Activated T-helper 17 cell treated with anti-CD3 and anti-CD28 coated beads, Interleukin-2, amount 50 U/mL, for 72 hours (primary cell): ENCODE results near the gene ACKR3. TPM values are rescaled to one million over a fixed set of nuclear protein-coding genes. Genes with fewer than 3 reads are reported as not detected.

Experiments
- ATAC-seq: fragments of 150-1000 bp; cut with Tn5 transposase; replicated peaks from 2 replicates; pipeline ENCODE4 v1.10.0; 2021; ENCODE audit warnings: mild to moderate bottlenecking, moderate library complexity
- H3K27ac Mint-ChIP-seq: one replicate; pipeline ENCODE4 v1.8.0; 2022; ENCODE audit warnings: mixed read lengths
- H3K27me3 Mint-ChIP-seq: one replicate; pipeline ENCODE4 v1.8.0; 2022; ENCODE audit warnings: mixed read lengths
- H3K36me3 Mint-ChIP-seq: one replicate; pipeline ENCODE4 v1.8.0; 2022; ENCODE audit warnings: low read depth, mild to moderate bottlenecking, mixed read lengths
- H3K4me1 Mint-ChIP-seq: one replicate; pipeline ENCODE4 v1.8.0; 2022; ENCODE audit warnings: mixed read lengths
- H3K4me3 Mint-ChIP-seq: one replicate; pipeline ENCODE4 v1.8.0; 2022; ENCODE audit warnings: mild to moderate bottlenecking, mixed read lengths
- H3K9me3 Mint-ChIP-seq: one replicate; pipeline ENCODE4 v1.8.0; 2022; ENCODE audit warnings: mixed read lengths
- total RNA-seq, 2 donors: library from RNA; stranded (reverse); gene quantifications; one replicate each; pipeline ENCODE4 v1.2.3, GENCODE V29; 2022

The ACKR3 gene
- total RNA-seq, 2 donors from 2014 or later, result 0.86 to 1.7 TPM

DNA sequence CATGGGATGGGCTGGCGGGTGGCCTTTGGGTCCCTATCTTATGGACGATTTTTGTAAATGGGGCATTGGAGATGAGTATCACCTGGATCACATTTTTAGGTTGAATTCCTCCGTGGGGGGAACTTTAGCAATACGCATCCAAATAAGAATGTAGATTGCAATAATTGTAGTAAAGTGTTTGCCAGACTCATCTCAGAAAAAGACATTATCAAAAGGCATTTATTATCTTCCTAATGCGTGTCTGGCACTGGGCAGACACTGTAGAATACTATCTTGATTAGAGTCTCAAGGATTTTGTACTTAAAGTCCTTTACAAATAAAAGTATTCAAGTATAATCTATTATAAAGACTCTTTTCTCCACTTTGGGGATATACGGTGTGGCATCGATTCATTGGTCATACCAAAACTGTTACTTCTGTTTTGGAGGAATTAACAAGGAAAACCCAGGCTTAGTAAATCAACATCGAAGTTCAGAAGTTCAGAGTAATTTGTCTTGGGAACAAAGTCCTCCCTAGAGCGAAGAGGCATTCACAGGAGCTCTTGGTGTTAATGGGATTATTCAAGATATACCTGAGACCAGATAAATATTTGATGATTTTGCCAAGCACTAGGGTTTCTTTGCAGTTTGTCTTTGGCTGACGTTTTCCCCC, 578 bp upstream of the ACKR3 start:
- peak overlapping the region; percentile 75 for H3K4me3 Mint-ChIP-seq
- H3K9me3 Mint-ChIP-seq, result no peaks in the 10 kb centered on the region
- H3K27me3 Mint-ChIP-seq, result no peaks in the 10 kb centered on the region
- no peaks in the 10 kb centered on the region for H3K4me1 Mint-ChIP-seq
- ATAC-seq, result no peak
- H3K27ac Mint-ChIP-seq, result no peak overlapping the region
- no peaks in the 10 kb centered on the region for H3K36me3 Mint-ChIP-seq

DNA sequence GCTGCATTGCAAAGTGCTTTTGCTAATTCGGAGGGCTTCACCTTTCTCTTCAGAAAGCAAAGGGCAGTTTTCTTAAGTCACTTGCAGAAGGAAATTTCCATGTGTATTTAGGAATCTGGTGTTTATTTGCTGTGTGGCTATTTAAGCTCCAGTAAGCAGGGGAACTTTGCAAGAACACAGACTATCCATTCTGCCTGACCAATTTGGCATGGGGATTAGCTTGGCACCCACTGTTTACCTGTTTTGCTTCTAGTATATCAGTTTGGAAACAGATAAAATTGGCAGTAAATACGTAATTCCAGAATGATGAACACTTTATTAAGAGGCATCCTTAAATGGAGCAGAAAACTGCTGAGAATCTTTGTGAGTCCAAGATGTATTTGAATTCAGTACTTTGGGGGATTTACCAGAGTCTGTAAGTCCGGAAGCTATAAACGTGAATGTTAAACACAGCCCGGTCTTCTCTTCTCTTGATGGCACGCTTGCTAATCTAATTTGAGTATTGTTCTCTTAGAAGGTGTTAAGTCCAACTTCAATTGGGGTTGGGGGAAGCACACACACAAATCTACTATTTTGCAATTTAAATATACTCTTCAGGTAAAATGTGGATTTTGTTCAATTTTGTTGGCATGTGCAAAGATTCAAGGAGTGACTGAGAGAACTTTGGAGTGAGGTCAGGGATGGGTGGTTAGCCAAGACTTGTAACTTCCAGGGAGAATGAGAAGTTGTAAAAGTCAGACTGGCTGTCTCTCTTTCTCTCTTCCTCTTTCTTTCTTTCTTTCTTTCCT, 650 bp downstream of the ACKR3 start:
- H3K4me3 Mint-ChIP-seq, result no peak overlapping the region
- H3K27me3 Mint-ChIP-seq, result no peaks in the 10 kb centered on the region
- ATAC-seq, result no peak
- no peaks in the 10 kb centered on the region for H3K9me3 Mint-ChIP-seq
- H3K4me1 Mint-ChIP-seq, result no peaks in the 10 kb centered on the region
- no peak overlapping the region for H3K27ac Mint-ChIP-seq
- H3K36me3 Mint-ChIP-seq, result no peaks in the 10 kb centered on the region

DNA sequence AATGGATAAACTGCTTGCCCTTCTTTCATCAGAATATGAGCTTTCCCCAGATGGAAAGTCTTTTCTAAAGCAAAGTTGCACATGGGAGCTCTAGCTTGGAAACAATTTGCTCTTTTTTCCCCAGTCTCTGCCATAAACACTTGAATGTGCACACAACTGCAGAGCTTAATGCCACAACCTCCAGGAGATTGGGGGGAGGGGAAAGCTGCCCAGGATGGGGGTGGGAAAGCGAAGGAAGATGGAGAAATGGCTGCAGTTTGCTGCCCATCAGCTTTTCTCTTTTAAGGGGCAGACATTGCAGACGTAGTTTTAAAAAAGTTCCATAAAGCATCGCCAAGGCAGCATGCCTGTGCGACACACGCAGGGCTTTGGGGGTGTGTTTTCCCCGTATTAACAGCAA, 1.5 kb downstream of the ACKR3 start:
- no peak for ATAC-seq
- Mint-ChIP-seq H3K9me3 (no peaks in the 10 kb centered on the region), H3K36me3 (no peaks in the 10 kb centered on the region), H3K27ac (no peak overlapping the region), H3K4me1 (no peaks in the 10 kb centered on the region), H3K27me3 (no peaks in the 10 kb centered on the region), H3K4me3 (no peak overlapping the region)

DNA sequence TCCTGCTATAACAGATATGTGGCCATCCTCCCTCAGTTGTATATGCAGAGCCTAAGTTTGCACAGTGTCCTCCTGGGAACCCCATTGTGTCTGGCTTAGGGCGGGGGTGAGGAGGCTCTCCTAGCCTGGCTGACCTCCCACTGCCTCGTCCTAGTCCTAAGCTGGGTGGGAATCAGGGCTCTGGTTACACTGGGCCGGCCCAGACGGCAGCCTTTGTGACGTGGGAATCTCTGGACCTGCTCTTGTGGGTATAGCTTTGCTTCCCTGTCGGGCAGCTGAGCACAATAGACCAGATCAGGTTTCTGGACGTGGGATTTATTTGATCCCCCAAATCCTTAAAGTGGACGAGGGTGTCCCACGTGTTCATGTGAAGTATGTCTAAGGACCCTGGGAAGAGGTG, 2.9 kb downstream of the ACKR3 start:
- ATAC-seq, result no peak
- Mint-ChIP-seq H3K27me3 (no peaks in the 10 kb centered on the region), H3K9me3 (no peaks in the 10 kb centered on the region), H3K27ac (no peak overlapping the region), H3K4me3 (no peak overlapping the region), H3K36me3 (no peaks in the 10 kb centered on the region), H3K4me1 (no peaks in the 10 kb centered on the region)

DNA sequence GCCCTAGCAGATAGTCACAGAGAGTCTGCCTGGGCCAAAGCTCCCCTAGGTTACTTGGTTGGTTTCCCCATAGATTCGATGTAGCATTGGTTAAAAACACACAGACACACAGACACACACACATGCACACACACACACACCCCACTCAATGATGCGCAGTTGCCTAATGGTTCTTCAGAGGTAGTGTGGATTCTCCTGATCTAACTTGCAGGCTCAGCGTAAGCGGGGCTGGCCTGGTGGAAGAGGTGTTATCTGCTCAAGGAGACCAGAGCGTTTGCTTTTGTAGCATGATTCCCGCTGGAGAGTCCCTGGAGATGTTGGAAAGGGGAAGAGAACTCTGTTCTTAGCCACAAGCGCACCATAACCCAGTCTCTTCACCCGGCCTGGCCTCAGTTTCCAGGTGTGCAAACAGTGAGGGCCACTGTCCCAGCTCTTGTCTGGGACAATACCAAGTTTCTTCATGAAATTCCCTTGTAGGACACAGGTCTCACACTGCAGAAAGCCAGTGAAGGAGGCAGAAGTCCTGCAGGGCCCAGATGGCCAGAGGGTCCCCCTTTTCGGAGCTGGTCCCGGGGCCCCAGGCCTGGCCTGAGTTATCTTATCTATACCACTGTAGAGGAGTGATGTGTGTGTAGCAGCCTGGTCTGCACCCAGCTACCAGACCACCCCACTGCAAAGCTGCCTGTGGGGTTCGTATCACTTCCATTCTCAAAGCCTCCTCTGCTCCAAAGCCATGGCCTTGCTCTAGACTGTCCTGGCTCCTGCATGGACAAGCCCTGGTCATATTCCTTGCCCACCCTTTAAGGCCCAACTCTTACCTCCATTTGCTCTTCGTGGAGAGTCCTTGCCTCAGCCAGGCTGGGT, 3.7 kb downstream of the ACKR3 start:
- Mint-ChIP-seq H3K27ac (no peak overlapping the region), H3K36me3 (no peaks in the 10 kb centered on the region), H3K27me3 (no peaks in the 10 kb centered on the region), H3K9me3 (no peaks in the 10 kb centered on the region), H3K4me1 (no peaks in the 10 kb centered on the region), H3K4me3 (no peak overlapping the region)
- no peak for ATAC-seq

DNA sequence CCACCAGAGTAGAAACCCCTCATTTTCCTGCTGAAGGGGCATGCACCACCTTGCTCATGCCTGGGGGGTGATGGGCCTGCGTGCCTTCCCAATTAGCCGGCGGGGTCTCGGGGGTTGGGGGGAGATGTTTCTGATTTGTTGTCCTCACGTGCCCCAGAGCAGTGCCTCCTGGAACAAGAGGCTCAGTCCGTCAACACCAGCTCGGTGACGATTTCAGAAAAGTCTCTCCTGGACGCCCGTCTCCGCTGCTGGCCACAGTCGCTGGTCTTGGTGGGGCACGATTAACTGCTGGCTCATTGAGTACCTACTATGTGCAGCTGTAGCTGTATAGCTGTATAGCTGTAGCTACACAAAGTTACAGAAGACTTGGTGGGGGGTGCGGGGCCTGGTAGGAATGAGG, 4.4 kb downstream of the ACKR3 start:
- no peaks in the 10 kb centered on the region for H3K36me3 Mint-ChIP-seq
- no peak overlapping the region for H3K27ac Mint-ChIP-seq
- H3K27me3 Mint-ChIP-seq, result no peaks in the 10 kb centered on the region
- no peaks in the 10 kb centered on the region for H3K9me3 Mint-ChIP-seq
- no peaks in the 10 kb centered on the region for H3K4me1 Mint-ChIP-seq
- no peak for ATAC-seq
- H3K4me3 Mint-ChIP-seq, result no peak overlapping the region

DNA sequence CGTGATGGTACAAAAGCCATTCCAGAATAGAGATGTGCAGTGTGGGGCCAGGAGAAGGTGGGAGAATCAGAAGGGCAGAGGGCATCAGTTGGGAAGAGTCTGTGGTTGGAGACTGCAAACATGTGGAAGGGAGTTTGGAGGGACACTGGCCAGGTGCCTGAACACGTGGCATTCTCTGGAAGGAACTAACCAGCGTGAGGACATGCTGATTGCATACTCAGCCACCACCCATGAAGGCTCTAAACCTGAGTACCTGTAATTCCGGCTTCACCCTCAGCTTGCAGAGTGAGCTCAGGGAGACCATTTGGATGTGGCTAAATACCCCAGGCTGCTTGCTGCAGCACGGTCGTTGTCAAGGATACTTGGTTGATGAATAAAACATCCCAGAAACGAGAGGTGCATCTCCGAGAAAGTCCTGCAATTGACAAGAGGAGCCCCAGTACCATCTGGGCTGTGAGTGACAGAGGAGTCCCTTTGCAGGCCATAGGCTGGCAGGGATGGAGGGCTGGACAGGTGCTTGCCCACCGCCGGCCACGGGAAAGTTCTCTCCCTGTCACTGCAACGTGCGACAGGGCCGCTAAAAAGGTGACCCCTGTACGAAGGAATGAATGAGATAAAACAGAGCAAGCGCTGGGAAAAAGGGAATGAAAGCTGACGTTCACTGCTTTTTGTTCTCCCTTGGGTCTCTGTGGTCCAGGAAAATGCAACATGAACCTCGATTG, 5.0 kb downstream of the ACKR3 start:
- Mint-ChIP-seq H3K4me1 (no peaks in the 10 kb centered on the region), H3K9me3 (no peaks in the 10 kb centered on the region), H3K27me3 (no peaks in the 10 kb centered on the region), H3K36me3 (no peaks in the 10 kb centered on the region), H3K4me3 (no peak overlapping the region), H3K27ac (no peak overlapping the region)
- ATAC-seq, result no peak

DNA sequence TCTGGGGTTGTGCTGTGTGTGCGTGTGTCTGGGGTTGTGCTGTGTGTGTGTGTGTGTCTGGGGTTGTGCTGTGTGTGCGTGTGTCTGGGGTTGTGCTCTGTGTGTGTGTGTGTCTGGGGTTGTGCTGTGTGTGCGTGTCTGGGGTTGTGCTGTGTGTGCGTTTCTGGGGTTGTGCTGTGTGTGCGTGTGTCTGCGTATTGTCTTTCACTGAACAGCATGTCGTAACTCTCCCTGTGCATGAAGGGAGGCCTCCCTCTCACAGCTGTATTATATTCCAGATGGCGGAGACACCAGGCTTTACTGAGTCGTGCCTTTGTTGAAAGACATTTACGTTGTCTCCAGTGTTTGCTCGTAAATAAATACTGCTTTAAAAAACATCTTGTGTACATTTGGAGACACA, 5.9 kb downstream of the ACKR3 start:
- Mint-ChIP-seq H3K36me3 (peaks cover 8% of the 10 kb centered on the region), H3K4me1 (peaks cover 2% of the 10 kb centered on the region), H3K9me3 (no peaks in the 10 kb centered on the region), H3K27me3 (no peaks in the 10 kb centered on the region), H3K4me3 (no peak overlapping the region), H3K27ac (no peak overlapping the region)
- ATAC-seq, result no peak

DNA sequence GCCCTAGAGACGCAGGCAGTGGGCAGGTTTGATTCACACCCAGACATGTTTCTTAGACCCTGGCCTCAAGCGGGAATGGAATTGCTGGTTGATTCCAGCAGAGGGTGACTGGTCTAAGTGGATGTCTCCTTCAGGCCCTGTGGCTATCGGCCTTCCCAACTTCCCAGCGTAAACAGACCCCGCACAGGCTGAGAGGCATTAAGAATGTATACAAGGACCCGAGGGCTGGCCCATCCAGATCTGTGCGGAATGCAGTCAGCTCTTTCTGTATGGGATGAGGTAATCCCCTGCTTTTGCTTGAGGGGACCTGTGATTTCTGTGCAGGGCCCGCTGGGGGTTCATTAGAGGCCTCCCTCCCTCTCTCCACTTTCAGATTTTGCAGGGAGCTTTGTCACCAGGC, 6.5 kb downstream of the ACKR3 start:
- no peak overlapping the region for H3K27ac Mint-ChIP-seq

DNA sequence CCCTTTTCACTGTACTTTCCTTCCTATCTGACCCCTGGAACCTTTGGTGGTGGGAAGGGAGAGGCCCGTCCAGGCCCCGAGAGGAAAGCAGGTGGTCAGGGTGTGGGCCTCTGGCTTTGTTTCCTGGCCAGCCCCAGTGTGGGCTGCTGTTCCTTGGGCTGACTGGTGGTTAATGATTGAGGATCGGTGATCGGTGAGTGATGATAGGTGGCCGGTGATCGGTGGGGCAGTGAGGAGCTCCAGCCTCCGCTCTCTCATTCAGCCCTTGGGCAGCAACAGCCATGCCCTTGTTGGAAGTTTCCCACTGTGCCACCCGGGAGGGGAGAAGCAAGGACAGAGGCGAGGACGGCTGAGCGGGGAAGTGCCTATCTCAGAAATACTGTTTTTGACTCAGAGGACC, 7.3 kb downstream of the ACKR3 start:
- Mint-ChIP-seq H3K27ac (no peak overlapping the region), H3K27me3 (no peaks in the 10 kb centered on the region), H3K4me1 (peaks cover 4% of the 10 kb centered on the region), H3K4me3 (no peak overlapping the region), H3K9me3 (no peaks in the 10 kb centered on the region), H3K36me3 (peaks cover 19% of the 10 kb centered on the region)
- no peak for ATAC-seq

More for the DNA sequence above, 6.5 kb downstream of the ACKR3 start:
- Mint-ChIP-seq H3K4me3 (no peak overlapping the region), H3K9me3 (no peaks in the 10 kb centered on the region), H3K36me3 (peaks cover 13% of the 10 kb centered on the region), H3K27me3 (no peaks in the 10 kb centered on the region), H3K4me1 (peaks cover 4% of the 10 kb centered on the region)
- ATAC-seq, result no peak

DNA sequence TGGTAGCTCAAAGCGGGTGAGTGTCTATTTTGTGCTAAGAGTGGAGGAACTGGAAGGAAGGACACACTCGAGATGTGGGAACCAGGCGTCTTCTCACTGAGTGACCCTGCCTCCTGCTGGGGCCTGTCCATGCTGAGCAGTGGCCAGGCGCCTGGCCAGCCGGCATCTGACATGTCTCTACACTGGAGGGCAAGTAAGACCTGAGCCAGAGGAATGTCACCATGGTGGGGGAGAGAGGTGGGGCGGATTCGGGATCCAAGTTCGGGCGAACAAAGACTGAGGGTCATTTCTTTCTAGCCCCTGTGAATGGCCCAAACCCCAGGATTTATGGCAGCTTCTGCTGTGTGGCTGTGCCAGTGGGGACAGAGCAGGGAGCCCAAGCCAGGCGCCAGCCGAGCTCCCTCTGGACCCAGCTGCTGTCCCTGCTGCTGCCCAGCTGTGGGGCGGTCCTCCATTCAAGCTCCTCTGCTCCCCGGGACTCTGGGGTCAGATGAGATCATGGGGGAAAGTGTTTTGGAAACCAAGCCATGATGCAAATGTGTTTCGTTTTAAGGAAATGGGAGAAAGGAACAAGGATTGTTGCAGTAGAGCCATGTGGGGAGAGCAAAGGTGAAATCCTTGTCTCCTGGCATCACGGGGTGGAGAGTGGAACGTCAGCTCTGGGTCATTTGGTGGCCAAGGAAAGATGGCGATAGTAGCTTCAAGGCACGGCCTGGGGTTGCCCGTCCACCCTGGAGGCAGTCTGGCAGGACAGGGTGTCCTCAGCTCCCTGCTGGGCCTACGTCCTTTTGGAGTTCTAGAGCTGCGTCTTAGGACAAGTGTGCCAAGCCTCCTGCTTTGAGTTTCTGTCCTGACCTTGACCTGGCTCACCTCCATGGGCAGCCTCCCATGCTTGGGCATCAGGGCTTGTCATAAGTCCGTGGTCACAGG, 8.1 kb downstream of the ACKR3 start:
- ATAC-seq, result no peak
- Mint-ChIP-seq H3K27ac (no peak overlapping the region), H3K36me3 (peaks cover 22% of the 10 kb centered on the region), H3K9me3 (no peaks in the 10 kb centered on the region), H3K4me3 (no peak overlapping the region), H3K27me3 (no peaks in the 10 kb centered on the region), H3K4me1 (peaks cover 4% of the 10 kb centered on the region)

DNA sequence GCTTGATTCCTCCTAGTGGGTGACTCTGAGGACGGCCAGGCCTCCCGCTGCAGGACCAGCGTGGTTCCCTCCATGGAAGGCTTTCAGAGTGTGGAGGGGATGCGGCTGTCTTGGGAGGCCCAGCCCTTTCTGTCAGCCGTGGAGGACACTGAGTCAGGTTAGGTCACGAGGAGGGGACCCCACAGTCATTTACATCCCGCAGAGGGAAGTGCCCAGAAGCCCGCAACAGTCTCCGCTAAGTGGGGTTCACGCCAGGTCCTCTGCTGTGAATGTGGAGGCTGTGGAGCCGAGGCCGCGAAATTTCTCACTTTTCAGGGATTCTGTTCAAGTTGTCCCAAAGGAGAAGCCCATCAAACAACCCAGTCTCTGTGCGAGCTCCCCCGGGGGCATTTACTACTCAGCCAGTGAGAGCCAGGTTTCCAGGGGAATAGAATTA, 8.8 kb downstream of the ACKR3 start:
- Mint-ChIP-seq H3K9me3 (no peaks in the 10 kb centered on the region), H3K4me3 (no peak overlapping the region), H3K27me3 (no peaks in the 10 kb centered on the region), H3K27ac (no peak overlapping the region), H3K36me3 (peaks cover 29% of the 10 kb centered on the region), H3K4me1 (peaks cover 9% of the 10 kb centered on the region)
- no peak for ATAC-seq

DNA sequence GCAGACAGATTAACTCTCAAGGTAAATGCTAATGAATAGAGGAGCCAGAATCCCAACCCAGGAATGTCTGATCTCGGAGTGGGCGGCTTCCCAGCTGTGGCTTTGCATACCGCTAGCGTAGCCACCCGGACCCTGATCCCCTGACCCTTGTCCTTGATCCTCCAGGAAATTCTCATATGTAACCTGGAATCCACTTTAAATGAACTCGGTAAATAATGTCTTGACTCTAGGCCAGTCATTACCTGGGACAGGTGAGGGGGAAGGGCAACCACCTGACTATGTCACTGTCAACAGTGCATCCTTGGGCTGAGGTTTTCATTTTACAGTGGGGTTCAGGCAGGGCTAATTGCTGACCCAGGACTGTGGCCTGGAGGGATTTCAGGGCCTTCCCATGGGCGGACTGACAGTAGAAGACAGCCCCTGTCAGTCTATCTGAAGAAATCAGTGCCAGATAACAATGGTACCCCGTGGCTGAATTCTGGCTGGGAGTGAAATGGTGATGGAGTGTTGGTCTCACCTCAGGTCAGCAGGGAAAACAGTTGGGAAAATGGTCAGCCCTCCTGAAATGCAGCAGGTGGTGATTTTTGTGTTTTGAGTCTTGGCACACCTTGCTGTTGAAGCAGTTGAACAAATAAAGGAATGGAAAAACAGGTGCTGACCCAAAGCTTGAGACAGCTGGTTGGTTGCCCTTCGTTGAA, 9.6 kb downstream of the ACKR3 start:
- no peak overlapping the region for H3K27ac Mint-ChIP-seq

More for the DNA sequence above, 9.6 kb downstream of the ACKR3 start:
- ATAC-seq, result no peak
- no peak overlapping the region for H3K4me3 Mint-ChIP-seq
- peaks cover 29% of the 10 kb centered on the region for H3K36me3 Mint-ChIP-seq
- H3K4me1 Mint-ChIP-seq, result peaks cover 9% of the 10 kb centered on the region
- no peaks in the 10 kb centered on the region for H3K27me3 Mint-ChIP-seq
- no peaks in the 10 kb centered on the region for H3K9me3 Mint-ChIP-seq
